Neural cell (in vitro differentiated cells): ENCODE data around the gene RACK1. TPM values are rescaled to one million over a fixed set of nuclear protein-coding genes. Genes with fewer than 3 reads are reported as not detected.

Experiments
- H2AFZ ChIP-seq: fragments of 200-600, 300-800 bp; sonication (generic), shearing (Covaris generic); 2 replicates; pipeline ENCODE4 v1.6.0; 2014; ENCODE audit warnings: low read depth, mild to moderate bottlenecking, antibody characterized with exemption, low read length, moderate library complexity
- H3F3A ChIP-seq: fragments of 200-600 bp; shearing (Covaris generic); 2 replicates; pipeline ENCODE4 v1.6.1; 2016; ENCODE audit warnings: mild to moderate bottlenecking, moderate library complexity, mixed read lengths, antibody characterized with exemption, low read length; ENCODE audit not compliant: insufficient read depth, poor library complexity, severe bottlenecking
- H3K27ac ChIP-seq: fragments of 200-600, 300-800 bp; sonication (generic), shearing (Covaris generic); 2 replicates; pipeline ENCODE4 v1.5.1; 2014; ENCODE audit warnings: mild to moderate bottlenecking, low read length, moderate library complexity
- H3K27me3 ChIP-seq: fragments of 300-800, 200-600 bp; sonication (generic), shearing (Covaris generic); 2 replicates; pipeline ENCODE4 v1.6.0; 2014; ENCODE audit warnings: mild to moderate bottlenecking, low read depth, low read length, moderate library complexity; ENCODE audit not compliant: insufficient read depth
- H3K36me3 ChIP-seq: fragments of 300-800, 200-600 bp; sonication (generic), shearing (Covaris generic); 2 replicates; pipeline ENCODE4 v1.5.1; 2014; ENCODE audit warnings: mild to moderate bottlenecking, antibody characterized with exemption, low read length, moderate library complexity; ENCODE audit not compliant: insufficient read depth
- H3K4me2 ChIP-seq: fragments of 300-800, 200-600 bp; sonication (generic), shearing (Covaris generic); 2 replicates; pipeline ENCODE4 v1.6.0; 2014; ENCODE audit warnings: mild to moderate bottlenecking, low read length
- H3K4me3 ChIP-seq: fragments of 300-800, 200-600 bp; sonication (generic), shearing (Covaris generic); 2 replicates; pipeline ENCODE4 v1.5.1; 2014; ENCODE audit warnings: mild to moderate bottlenecking, low read length, moderate library complexity
- H3K79me2 ChIP-seq: fragments of 200-600 bp; shearing (Covaris generic); replicated peaks from 2 replicates; pipeline ENCODE4 v1.6.0; 2014; ENCODE audit warnings: mild to moderate bottlenecking, low read length, moderate library complexity; ENCODE audit not compliant: insufficient read depth
- H3K9ac ChIP-seq: fragments of 300-800, 200-600 bp; sonication (generic), shearing (Covaris generic); 2 replicates; pipeline ENCODE4 v1.6.1; 2016; ENCODE audit warnings: mild to moderate bottlenecking, low read length, mixed read lengths
- H3K9me2 ChIP-seq: fragments of 200-600 bp; shearing (Covaris generic); 2 replicates; pipeline ENCODE4 v1.6.1; 2016; ENCODE audit warnings: mild to moderate bottlenecking, low read length, mixed read lengths; ENCODE audit not compliant: insufficient read depth
- H3K9me3 ChIP-seq: fragments of 200-600, 300-800 bp; sonication (generic), shearing (Covaris generic); 2 replicates; pipeline ENCODE4 v1.6.1; 2016; ENCODE audit warnings: mild to moderate bottlenecking, mixed run types, low read length, moderate library complexity, mixed read lengths
- H4K20me1 ChIP-seq: fragments of 200-600 bp; shearing (Covaris generic); 2 replicates; pipeline ENCODE4 v1.6.1; 2016; ENCODE audit warnings: mild to moderate bottlenecking, mixed run types; ENCODE audit not compliant: insufficient read depth
- CTCF ChIP-seq: fragments of 450-650 bp; IDR thresholded peaks from 2 replicates; pipeline ENCODE4 v1.5.1; 2014; ENCODE audit warnings: antibody characterized with exemption, mild to moderate bottlenecking, moderate library complexity; ENCODE audit not compliant: poor library complexity, severe bottlenecking
- EP300 ChIP-seq: fragments of 450-650 bp; conservative IDR thresholded peaks from 2 replicates; pipeline ENCODE4 v1.6.1; 2014; ENCODE audit warnings: antibody characterized with exemption, mild to moderate bottlenecking, moderate library complexity; ENCODE audit not compliant: poor library complexity, severe bottlenecking
- EZH2 ChIP-seq: fragments of 200-600, 300-800 bp; shearing (Covaris generic), sonication (generic); IDR thresholded peaks from 2 replicates; pipeline ENCODE4 v1.6.1; 2014; ENCODE audit warnings: antibody characterized with exemption, low read length, borderline replicate concordance, mild to moderate bottlenecking; ENCODE audit not compliant: insufficient read depth, poor library complexity, severe bottlenecking
- MXI1 ChIP-seq: fragments of 450-650 bp; conservative IDR thresholded peaks from 2 replicates; pipeline ENCODE4 v1.6.1; 2014; ENCODE audit warnings: antibody characterized with exemption, mild to moderate bottlenecking; ENCODE audit not compliant: poor library complexity, severe bottlenecking
- POLR2AphosphoS5 ChIP-seq: IDR thresholded peaks from 2 replicates; pipeline ENCODE4 v1.6.1; 2012
- RAD21 ChIP-seq: fragments of 450-650 bp; conservative IDR thresholded peaks from 2 replicates; pipeline ENCODE4 v1.6.1; 2014; ENCODE audit warnings: antibody characterized with exemption, mild to moderate bottlenecking, moderate library complexity
- SMC3 ChIP-seq: fragments of 450-650 bp; conservative IDR thresholded peaks from 2 replicates; pipeline ENCODE4 v1.6.1; 2014; ENCODE audit warnings: antibody characterized with exemption, mild to moderate bottlenecking, moderate library complexity; ENCODE audit not compliant: poor library complexity
- TAF1 ChIP-seq: IDR thresholded peaks from 2 replicates; pipeline ENCODE4 v1.6.1; 2012; ENCODE audit warnings: low read depth
- polyA plus RNA-seq: library from polyadenylated mRNA; depleted of rRNA; stranded (reverse); fragments of >200 nt; gene quantifications from 2 replicates; pipeline ENCODE4 v1.2.3, GENCODE V29; 2014
- TF ChIP-seq, protein P1 (sequence below): IDR thresholded peaks from 2 replicates; pipeline ENCODE4 v1.6.1; 2012; ENCODE audit warnings: borderline replicate concordance

RACK1 gene
- polyA plus RNA-seq, 1 donor from 2014 or later = 2,178 TPM

- no peaks in the 10 kb centered on the region for H3K9me3 ChIP-seq
- peak overlapping the region; percentile 91 for H2AFZ ChIP-seq
- peak overlapping the region; percentile 77 for H3K27ac ChIP-seq
Observed at GRCh38 chr5:181191526-181192336, 52.0 kb downstream of the RACK1 start.

GRCh38 chr5:181190711-181191525, 52.8 kb downstream of the RACK1 start:
- Histone ChIP-seq H3F3A (peaks cover 9% of the 10 kb centered on the region), H3K9ac (peak overlapping the region; percentile 85), H3K27me3 (no peaks in the 10 kb centered on the region), H3K9me2 (no peaks in the 10 kb centered on the region), H4K20me1 (no peaks in the 10 kb centered on the region), H3K79me2 (no peaks in the 10 kb centered on the region), H3K9me3 (no peaks in the 10 kb centered on the region), H2AFZ (no peak overlapping the region), H3K36me3 (no peaks in the 10 kb centered on the region), H3K4me3 (peak overlapping the region; percentile 83), H3K27ac (peak overlapping the region; percentile 16), H3K4me2 (peak overlapping the region; percentile 86)
- TF ChIP-seq POLR2AphosphoS5 = peak; percentile 7
- peak; percentile 56 for TF ChIP-seq MXI1
- peak; percentile 49 for TF ChIP-seq CTCF
- TF ChIP-seq, protein P1, sequence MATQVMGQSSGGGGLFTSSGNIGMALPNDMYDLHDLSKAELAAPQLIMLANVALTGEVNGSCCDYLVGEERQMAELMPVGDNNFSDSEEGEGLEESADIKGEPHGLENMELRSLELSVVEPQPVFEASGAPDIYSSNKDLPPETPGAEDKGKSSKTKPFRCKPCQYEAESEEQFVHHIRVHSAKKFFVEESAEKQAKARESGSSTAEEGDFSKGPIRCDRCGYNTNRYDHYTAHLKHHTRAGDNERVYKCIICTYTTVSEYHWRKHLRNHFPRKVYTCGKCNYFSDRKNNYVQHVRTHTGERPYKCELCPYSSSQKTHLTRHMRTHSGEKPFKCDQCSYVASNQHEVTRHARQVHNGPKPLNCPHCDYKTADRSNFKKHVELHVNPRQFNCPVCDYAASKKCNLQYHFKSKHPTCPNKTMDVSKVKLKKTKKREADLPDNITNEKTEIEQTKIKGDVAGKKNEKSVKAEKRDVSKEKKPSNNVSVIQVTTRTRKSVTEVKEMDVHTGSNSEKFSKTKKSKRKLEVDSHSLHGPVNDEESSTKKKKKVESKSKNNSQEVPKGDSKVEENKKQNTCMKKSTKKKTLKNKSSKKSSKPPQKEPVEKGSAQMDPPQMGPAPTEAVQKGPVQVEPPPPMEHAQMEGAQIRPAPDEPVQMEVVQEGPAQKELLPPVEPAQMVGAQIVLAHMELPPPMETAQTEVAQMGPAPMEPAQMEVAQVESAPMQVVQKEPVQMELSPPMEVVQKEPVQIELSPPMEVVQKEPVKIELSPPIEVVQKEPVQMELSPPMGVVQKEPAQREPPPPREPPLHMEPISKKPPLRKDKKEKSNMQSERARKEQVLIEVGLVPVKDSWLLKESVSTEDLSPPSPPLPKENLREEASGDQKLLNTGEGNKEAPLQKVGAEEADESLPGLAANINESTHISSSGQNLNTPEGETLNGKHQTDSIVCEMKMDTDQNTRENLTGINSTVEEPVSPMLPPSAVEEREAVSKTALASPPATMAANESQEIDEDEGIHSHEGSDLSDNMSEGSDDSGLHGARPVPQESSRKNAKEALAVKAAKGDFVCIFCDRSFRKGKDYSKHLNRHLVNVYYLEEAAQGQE = peak; percentile 12
- no peak for TF ChIP-seq EP300

More at GRCh38 chr5:181191526-181192336, 52.0 kb downstream of the RACK1 start:
- no peaks in the 10 kb centered on the region for H3K9me2 ChIP-seq
- H4K20me1 ChIP-seq = no peaks in the 10 kb centered on the region
- peaks cover 9% of the 10 kb centered on the region for H3F3A ChIP-seq
- H3K36me3 ChIP-seq = no peaks in the 10 kb centered on the region
- H3K9ac ChIP-seq = peak overlapping the region; percentile 85
- no peaks in the 10 kb centered on the region for H3K27me3 ChIP-seq
- peak overlapping the region; percentile 83 for H3K4me3 ChIP-seq
- peak overlapping the region; percentile 86 for H3K4me2 ChIP-seq
- no peaks in the 10 kb centered on the region for H3K79me2 ChIP-seq
- TF ChIP-seq EP300 (peak; percentile 55), EZH2 (no peak), MXI1 (peak; percentile 67), CTCF (no peak), RAD21 (peak; percentile 29), SMC3 (no peak), TAF1 (no peak), POLR2AphosphoS5 (peak; percentile 73)
- TF ChIP-seq, protein P1 = peak; percentile 24
